ENCODE data around the gene PSMG4.

Gene PSMG4

GRCh38 chr6:3312604-3313231 lies 54.0 kb downstream of the PSMG4 start:
- no peak for DNase-seq

DNA sequence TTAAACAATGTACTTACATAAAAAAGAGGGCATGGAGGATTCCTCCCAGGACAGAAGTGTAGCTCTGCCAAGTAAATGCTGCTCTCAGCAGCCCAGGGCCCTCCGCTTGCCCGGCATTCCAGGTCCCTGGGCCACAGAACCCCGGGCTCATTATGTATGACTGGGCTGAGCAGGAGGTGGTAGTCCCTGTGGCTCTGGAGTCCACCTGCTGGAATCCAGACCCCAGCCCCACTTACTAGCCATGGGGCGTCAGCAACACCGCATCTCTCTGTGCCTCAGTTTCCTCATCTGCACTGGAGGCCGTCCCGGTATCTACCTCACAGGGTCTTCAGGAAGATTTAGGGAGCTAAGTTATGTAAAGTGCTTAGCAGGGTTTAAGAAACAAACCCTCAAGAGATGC lies 55.4 kb downstream of the PSMG4 start:
- DNase-seq: no peak

GRCh38 chr6:3314621-3315467 lies 56.1 kb downstream of the PSMG4 start:
- DNase-seq: no peak

DNA sequence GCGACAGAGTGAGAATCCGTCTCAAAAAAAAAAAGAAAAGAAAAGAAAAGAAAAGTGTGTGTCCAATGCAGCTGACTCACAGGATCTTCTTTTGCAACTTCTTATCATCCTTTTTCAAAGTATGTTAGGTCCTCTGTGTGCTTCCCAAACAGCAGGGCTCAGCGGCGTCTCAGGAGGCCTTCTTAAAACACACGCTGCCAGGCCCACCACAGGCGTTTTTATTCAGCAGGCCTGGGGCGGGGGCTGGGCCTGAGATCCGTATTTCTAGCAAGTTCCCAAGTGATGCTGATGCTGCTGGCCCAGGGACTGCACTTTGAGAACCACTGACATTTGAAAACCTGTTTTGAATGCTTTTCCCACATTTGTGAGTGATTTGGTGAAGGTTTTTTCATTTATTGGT lies 57.1 kb downstream of the PSMG4 start:
- no peak for DNase-seq

DNA sequence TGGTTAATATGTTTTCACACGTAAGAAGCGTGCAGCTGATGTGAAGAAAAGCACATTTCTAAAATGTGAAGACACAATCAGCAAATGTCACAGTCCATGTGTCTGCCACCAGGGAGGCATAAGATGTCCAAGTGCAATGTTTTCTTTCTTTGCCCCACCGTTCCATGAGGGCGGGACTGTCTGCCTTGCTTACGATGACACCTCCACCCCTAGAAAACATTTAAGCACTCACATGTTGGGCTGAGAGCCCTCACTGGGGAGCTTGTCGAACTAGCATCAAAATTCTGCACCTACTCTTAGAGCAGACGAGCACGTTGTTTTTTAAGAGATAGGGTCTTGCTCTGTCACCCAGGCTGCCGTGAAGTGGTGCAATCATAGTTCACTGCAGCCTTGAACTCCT lies 57.6 kb downstream of the PSMG4 start:
- DNase-seq: no peak

GRCh38 chr6:3316818-3317217 lies 58.1 kb downstream of the PSMG4 start:
- DNase-seq: no peak

All from GF-D8 (cell line).